ENCODE measurements around the gene DEPP1.

GRCh38 chr10:44950326-44951225, 28.0 kb downstream of the DEPP1 start:
- TF ChIP-seq CTCF (IDR thresholded peaks at IDR 0.05; ENCODE audit: low read depth, low read length), result no peak
- TF ChIP-seq, protein P1, sequence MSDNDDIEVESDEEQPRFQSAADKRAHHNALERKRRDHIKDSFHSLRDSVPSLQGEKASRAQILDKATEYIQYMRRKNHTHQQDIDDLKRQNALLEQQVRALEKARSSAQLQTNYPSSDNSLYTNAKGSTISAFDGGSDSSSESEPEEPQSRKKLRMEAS (IDR thresholded peaks at IDR 0.05; ENCODE audit: low read depth, low read length), result no peak
- TF ChIP-seq POLR2A (IDR thresholded peaks at IDR 0.05; ENCODE audit: extremely low read depth, insufficient read length), result no peak
